ENCODE measurements around the gene PRPF6. TPM values are rescaled to one million over a fixed set of nuclear protein-coding genes. Genes with fewer than 3 reads are reported as not detected.

The PRPF6 gene, protein sequence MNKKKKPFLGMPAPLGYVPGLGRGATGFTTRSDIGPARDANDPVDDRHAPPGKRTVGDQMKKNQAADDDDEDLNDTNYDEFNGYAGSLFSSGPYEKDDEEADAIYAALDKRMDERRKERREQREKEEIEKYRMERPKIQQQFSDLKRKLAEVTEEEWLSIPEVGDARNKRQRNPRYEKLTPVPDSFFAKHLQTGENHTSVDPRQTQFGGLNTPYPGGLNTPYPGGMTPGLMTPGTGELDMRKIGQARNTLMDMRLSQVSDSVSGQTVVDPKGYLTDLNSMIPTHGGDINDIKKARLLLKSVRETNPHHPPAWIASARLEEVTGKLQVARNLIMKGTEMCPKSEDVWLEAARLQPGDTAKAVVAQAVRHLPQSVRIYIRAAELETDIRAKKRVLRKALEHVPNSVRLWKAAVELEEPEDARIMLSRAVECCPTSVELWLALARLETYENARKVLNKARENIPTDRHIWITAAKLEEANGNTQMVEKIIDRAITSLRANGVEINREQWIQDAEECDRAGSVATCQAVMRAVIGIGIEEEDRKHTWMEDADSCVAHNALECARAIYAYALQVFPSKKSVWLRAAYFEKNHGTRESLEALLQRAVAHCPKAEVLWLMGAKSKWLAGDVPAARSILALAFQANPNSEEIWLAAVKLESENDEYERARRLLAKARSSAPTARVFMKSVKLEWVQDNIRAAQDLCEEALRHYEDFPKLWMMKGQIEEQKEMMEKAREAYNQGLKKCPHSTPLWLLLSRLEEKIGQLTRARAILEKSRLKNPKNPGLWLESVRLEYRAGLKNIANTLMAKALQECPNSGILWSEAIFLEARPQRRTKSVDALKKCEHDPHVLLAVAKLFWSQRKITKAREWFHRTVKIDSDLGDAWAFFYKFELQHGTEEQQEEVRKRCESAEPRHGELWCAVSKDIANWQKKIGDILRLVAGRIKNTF
- 52.0 TPM for polyA plus RNA-seq (2013, experiment 1 of 2)
- polyA plus RNA-seq (2013, experiment 2 of 2), result 45.7 TPM

DNA sequence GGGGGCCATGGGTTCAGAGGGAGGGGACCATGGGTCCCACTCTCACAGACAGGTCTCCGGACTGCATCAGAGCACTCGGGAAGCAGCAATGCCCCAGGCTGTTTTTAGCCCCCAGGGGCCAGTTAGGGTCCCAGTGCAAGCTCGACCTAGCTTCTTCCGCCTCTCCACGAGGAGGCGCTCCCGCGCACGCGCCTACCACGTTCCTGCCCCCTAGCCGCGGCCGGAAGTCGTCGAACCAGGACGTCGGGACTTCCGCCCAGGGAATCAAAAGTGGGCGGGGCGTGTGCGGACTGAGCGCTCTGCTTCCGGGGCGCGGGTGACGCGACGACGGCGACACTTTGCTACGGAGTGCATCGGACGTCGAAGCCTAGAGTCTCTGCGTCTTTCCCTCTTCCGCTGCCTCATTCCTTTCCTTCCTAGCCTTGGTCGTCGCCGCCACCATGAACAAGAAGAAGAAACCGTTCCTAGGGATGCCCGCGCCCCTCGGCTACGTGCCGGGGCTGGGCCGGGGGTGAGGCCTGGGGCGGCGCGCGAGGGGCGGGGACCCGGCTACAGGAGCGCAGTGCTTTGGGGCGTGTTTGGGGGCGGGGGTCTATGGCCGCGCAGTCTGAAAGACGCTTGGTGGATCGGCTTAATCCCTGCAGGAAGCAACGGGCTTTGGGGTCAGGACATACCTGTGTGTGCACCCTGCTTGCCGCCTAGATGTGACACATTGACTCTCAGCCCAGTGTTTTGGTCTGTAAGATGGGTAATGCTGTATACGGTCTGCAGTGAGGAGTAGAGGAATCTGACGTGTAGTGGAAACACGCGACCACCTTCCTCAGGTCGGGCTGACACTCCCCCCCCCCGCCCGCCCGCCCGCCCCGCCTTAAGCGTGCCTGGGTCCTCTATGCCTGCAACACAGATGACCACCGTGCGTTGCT, at the start of gene PRPF6:
PRPF6 (plus strand) TSS at position 327 of the 923 bp plus-strand sequence; CDS start at position 441, 114 bp downstream.
- Histone ChIP-seq H3K9me3 (ENCODE audit: control insufficient read depth, low read length) (no peaks in the 10 kb centered on the region), H3K27ac (ENCODE audit: low read depth, low read length, severe bottlenecking) (peak within 1 kb of the TSS; percentile 72), H3K4me3 (ENCODE audit: extremely low read depth, insufficient read depth, low read length, poor library complexity, severe bottlenecking) (peak within 1 kb of the TSS; percentile 64), H3K36me3 (ENCODE audit: control insufficient read depth, insufficient read depth, low read length) (peaks cover 32% of the 10 kb centered on the region), H3K4me1 (ENCODE audit: control insufficient read depth, insufficient read depth, low read length, poor library complexity, severe bottlenecking) (peaks cover 13% of the 10 kb centered on the region)
- 0 to 1% methylated on average over 58 to 64 of the region's 75 CpGs for WGBS, 2 experiments (ENCODE audit: insufficient coverage in 2 of 2)

DNA sequence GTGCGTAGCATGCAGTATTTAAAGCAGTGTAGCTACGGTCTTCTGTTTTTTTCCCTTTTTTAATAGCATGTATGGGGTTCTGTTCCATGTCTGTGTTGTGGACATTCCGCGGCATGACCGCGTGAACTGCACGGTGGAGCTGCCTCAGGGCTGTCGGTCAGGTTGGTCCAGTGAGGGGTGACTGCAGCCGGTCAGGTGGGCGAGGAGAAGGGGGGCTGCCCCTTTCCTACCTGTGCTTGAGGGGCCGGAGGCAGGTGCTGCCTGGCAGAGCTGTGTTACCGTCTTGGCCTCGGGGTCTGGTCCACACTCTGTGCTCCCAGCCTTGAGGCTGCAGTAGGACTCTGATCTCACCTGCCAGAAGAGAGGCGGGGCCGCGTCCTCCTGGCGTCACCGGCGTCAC, 49.2 kb upstream of the PRPF6 start:
- WGBS, 2 experiments (ENCODE audit: insufficient coverage in 2 of 2), result 96 to 98% methylated on average over 14 to 18 of the region's 19 CpGs
- H3K4me1 ChIP-seq (ENCODE audit: control insufficient read depth, insufficient read depth, low read length, poor library complexity, severe bottlenecking), result no peaks in the 10 kb centered on the region
- peaks cover 85% of the 10 kb centered on the region for H3K36me3 ChIP-seq (ENCODE audit: control insufficient read depth, insufficient read depth, low read length)
- no peak overlapping the region for H3K4me3 ChIP-seq (ENCODE audit: extremely low read depth, insufficient read depth, low read length, poor library complexity, severe bottlenecking)
- H3K9me3 ChIP-seq (ENCODE audit: control insufficient read depth, low read length), result no peaks in the 10 kb centered on the region
- no peak overlapping the region for H3K27ac ChIP-seq (ENCODE audit: low read depth, low read length, severe bottlenecking)

DNA sequence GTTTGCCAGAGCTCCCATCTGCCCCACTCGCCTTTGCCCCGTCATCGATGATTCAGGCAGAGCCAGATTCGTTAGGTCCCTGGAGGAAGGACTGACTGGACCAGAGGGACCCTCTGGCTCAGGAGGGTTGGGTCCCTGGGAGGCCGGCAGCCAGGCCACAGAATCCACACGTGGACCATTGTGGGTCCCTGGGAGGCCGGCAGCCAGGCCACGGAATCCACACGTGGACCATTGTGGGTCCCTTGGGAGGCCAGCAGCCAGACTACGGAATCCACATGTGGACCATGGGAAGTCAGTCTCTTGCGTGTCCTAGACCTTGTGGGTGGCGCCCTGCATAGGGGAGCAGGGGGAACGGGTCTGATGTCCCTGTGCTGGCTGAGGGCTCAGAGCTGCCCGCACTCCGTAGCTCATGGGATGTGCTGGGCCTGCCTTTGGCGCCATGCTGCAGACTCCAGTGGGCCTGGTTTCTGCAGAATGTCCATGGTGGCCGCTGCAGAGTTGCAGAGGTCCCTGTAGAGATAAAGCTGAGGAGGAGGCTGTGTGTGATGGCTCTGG, 48.2 kb upstream of the PRPF6 start:
- Histone ChIP-seq H3K27ac (ENCODE audit: low read depth, low read length, severe bottlenecking) (no peak overlapping the region), H3K9me3 (ENCODE audit: control insufficient read depth, low read length) (no peaks in the 10 kb centered on the region), H3K4me3 (ENCODE audit: extremely low read depth, insufficient read depth, low read length, poor library complexity, severe bottlenecking) (no peak overlapping the region), H3K36me3 (ENCODE audit: control insufficient read depth, insufficient read depth, low read length) (peaks cover 86% of the 10 kb centered on the region), H3K4me1 (ENCODE audit: control insufficient read depth, insufficient read depth, low read length, poor library complexity, severe bottlenecking) (no peaks in the 10 kb centered on the region)
- WGBS, 2 experiments (ENCODE audit: insufficient coverage in 2 of 2), result 94 to 96% methylated on average over 13 to 17 of the region's 17 CpGs

DNA sequence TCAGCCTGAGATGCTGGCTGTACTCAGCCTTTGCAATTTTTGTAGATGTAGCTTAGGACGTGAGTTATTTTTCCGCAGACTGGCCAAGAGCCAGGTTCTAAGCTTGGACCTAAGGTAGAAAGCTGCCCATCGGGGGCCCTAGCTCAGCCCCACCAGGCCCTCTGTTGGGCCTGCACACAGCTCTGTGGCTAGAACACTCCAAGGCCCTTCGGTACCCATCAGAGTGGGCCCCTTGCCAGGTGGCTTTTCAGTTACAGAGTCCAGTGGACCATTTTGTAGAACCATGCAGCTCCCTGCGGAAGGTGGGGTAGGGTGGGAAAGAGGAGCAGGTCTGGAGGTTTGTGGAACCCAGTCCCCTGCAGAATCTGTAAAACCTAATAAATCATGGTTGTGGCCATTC, 47.3 kb upstream of the PRPF6 start:
- H3K4me3 ChIP-seq (ENCODE audit: extremely low read depth, insufficient read depth, low read length, poor library complexity, severe bottlenecking), result no peak overlapping the region
- WGBS, 2 experiments (ENCODE audit: insufficient coverage in 2 of 2), result 95 to 100% methylated on average over 3 to 4 of the region's 5 CpGs
- H3K27ac ChIP-seq (ENCODE audit: low read depth, low read length, severe bottlenecking), result no peak overlapping the region
- no peaks in the 10 kb centered on the region for H3K4me1 ChIP-seq (ENCODE audit: control insufficient read depth, insufficient read depth, low read length, poor library complexity, severe bottlenecking)
- H3K9me3 ChIP-seq (ENCODE audit: control insufficient read depth, low read length), result no peaks in the 10 kb centered on the region
- peaks cover 86% of the 10 kb centered on the region for H3K36me3 ChIP-seq (ENCODE audit: control insufficient read depth, insufficient read depth, low read length)

DNA sequence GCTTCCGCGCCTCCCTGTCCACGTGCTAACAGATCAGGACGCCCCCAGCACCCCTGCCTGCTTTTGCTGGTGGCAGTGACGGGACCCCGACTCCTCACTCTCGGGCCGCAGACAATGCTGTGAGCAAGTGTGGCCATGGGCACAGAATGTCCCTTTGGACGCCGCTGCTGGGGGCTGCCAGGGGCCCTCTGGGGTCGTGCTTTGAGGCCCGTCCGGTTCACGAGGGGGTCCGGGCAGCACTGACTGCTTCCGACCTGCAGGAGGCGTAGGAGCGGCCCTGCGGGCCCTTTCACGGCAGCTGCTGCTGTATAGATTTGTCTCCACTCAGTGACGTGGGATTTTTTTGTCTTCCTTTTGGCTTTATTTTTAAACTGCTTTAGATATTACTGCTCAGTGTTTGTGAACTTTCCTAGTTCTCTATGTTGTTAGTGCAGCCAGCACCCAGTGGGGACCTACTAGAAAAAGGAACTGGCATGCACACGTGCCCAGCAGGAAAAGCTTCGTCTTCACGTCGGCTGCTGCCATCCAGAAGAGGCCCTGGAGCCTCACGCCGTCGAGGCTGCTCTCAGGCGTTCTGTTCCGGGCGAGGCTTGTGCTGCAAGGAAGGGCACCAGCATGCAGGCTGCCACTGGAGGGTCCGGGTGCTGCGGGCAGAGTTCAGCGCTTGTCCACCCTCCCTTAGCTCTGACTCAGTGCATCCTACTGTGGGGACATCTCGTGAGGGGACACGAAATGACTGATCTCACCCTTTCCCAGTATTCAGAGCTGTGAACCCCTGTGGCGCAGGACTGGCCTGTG, 46.5 kb upstream of the PRPF6 start:
- no peaks in the 10 kb centered on the region for H3K4me1 ChIP-seq (ENCODE audit: control insufficient read depth, insufficient read depth, low read length, poor library complexity, severe bottlenecking)
- no peak overlapping the region for H3K4me3 ChIP-seq (ENCODE audit: extremely low read depth, insufficient read depth, low read length, poor library complexity, severe bottlenecking)
- 87 to 91% methylated on average over 27 to 34 of the region's 37 CpGs for WGBS, 2 experiments (ENCODE audit: insufficient coverage in 2 of 2)
- H3K9me3 ChIP-seq (ENCODE audit: control insufficient read depth, low read length), result no peaks in the 10 kb centered on the region
- H3K36me3 ChIP-seq (ENCODE audit: control insufficient read depth, insufficient read depth, low read length), result peaks cover 83% of the 10 kb centered on the region
- H3K27ac ChIP-seq (ENCODE audit: low read depth, low read length, severe bottlenecking), result no peak overlapping the region

DNA sequence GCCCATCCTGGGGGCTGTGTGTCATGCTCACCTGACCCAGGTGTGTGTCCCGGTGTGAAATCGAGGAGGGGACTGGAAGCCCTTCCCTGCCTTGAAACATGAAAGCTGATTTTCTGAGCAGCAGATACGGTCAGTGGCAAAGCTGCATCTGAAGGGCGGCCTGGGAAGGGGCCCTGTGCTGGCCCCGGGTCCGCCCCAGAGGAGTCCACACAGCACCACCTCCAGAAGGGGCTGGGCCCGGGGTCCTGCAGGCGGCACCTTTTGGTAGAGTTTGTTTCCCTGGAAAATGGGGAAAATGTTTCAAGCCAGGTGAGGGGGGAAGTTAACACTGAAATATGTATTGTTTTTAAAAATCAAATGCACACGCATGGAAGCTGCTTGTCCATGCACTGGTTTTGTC, 45.5 kb upstream of the PRPF6 start:
- H3K36me3 ChIP-seq (ENCODE audit: control insufficient read depth, insufficient read depth, low read length), result peaks cover 85% of the 10 kb centered on the region
- H3K4me1 ChIP-seq (ENCODE audit: control insufficient read depth, insufficient read depth, low read length, poor library complexity, severe bottlenecking), result no peaks in the 10 kb centered on the region
- H3K4me3 ChIP-seq (ENCODE audit: extremely low read depth, insufficient read depth, low read length, poor library complexity, severe bottlenecking), result no peak overlapping the region
- 97 to 99% methylated on average over 9 of the region's 9 CpGs for WGBS, 2 experiments (ENCODE audit: insufficient coverage in 2 of 2)
- H3K27ac ChIP-seq (ENCODE audit: low read depth, low read length, severe bottlenecking), result no peak overlapping the region
- no peaks in the 10 kb centered on the region for H3K9me3 ChIP-seq (ENCODE audit: control insufficient read depth, low read length)

DNA sequence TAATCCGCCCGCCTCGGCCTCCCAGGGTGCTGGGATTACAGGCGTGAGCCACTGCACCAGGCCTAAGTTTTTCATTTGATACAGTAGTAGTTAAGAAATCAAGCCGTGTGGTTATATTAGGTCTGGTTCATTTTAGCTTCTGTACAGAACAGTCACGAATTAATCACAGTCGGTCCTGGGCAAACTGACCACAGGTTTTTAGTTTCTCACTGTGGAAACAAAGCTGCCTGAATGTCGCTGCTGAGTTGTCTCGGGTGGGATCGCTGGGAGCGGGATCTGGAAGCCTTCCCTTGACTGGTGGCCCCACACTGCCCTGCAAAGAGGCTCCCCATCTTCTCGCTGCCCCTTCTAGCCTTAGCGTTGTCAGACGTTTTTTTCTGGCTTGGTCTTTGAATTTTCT, 43.3 kb upstream of the PRPF6 start:
- Histone ChIP-seq H3K27ac (ENCODE audit: low read depth, low read length, severe bottlenecking) (no peak overlapping the region), H3K4me1 (ENCODE audit: control insufficient read depth, insufficient read depth, low read length, poor library complexity, severe bottlenecking) (no peaks in the 10 kb centered on the region), H3K36me3 (ENCODE audit: control insufficient read depth, insufficient read depth, low read length) (peaks cover 73% of the 10 kb centered on the region), H3K9me3 (ENCODE audit: control insufficient read depth, low read length) (no peaks in the 10 kb centered on the region), H3K4me3 (ENCODE audit: extremely low read depth, insufficient read depth, low read length, poor library complexity, severe bottlenecking) (no peak overlapping the region)
- 93 to 99% methylated on average over 11 to 14 of the region's 14 CpGs for WGBS, 2 experiments (ENCODE audit: insufficient coverage in 2 of 2)

DNA sequence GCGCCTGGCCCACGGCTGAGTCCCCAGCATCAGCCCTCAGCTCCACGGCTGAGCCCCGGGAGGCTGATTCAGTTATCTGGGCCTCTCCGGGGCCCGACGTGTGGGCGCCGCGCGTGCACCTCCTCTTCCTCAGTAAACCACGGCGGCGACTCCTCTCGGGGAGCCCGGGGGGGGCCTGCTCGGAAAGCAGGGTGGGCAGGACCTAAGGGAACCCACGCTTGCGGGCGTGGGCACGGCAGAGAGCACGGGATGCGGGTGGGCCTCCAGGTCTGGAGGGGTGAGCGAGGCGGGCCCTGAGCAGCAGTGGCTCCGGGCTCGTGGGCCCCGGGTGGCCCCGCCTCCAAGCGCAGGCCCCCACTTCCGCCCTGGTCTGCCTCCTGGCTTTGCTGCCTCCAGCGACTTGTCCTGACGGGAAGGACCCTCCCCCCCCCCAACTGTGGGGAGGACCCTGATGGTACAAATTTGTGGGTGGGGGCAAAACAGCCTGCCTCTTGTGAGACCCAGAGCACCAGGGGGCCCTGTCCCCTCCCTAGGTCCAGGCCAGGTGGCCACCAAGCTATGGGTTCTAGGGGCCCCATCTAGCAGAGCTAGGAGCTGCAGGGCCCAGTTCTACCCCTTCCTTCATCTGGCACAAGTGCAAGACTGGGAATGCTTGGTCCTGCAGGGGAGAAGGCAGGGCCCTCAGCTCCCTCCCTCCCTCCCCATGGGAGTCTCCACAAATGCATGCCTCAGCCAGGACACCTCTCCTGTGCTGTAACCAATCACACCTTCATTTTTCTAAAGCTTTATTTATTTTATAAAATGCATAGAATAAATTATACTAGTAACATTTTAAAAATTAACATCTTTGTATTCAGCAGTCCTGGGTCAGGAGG, 41.6 kb upstream of the PRPF6 start:
- H3K36me3 ChIP-seq (ENCODE audit: control insufficient read depth, insufficient read depth, low read length), result peaks cover 74% of the 10 kb centered on the region
- no peaks in the 10 kb centered on the region for H3K9me3 ChIP-seq (ENCODE audit: control insufficient read depth, low read length)
- WGBS, 2 experiments (ENCODE audit: insufficient coverage in 2 of 2), result 98 to 99% methylated on average over 25 to 26 of the region's 33 CpGs
- H3K4me1 ChIP-seq (ENCODE audit: control insufficient read depth, insufficient read depth, low read length, poor library complexity, severe bottlenecking), result peaks cover 4% of the 10 kb centered on the region
- H3K27ac ChIP-seq (ENCODE audit: low read depth, low read length, severe bottlenecking), result no peak overlapping the region
- no peak overlapping the region for H3K4me3 ChIP-seq (ENCODE audit: extremely low read depth, insufficient read depth, low read length, poor library complexity, severe bottlenecking)

DNA sequence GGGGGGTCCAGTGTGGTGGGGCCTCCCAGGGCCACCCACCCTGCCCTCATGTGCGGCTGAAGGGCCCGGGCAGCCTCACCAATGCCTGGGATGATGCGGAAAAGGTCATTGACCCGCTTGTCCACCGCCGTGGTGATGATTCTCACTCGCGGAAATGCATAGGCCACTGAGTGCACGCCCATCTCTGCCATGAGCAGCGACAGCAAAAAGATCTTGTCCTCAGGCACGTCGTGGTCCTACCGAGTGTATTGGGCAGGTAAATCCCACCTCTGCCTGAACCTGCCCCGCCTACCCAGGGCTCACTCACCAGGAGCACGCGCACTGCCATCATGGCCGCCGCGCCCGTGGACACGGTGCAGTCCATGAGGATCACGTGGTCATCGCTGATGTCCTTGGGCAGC, 40.9 kb upstream of the PRPF6 start:
- H3K27ac ChIP-seq (ENCODE audit: low read depth, low read length, severe bottlenecking), result no peak overlapping the region
- peaks cover 74% of the 10 kb centered on the region for H3K36me3 ChIP-seq (ENCODE audit: control insufficient read depth, insufficient read depth, low read length)
- H3K9me3 ChIP-seq (ENCODE audit: control insufficient read depth, low read length), result no peaks in the 10 kb centered on the region
- 97 to 98% methylated on average over 23 of the region's 23 CpGs for WGBS, 2 experiments (ENCODE audit: insufficient coverage in 2 of 2)
- no peak overlapping the region for H3K4me3 ChIP-seq (ENCODE audit: extremely low read depth, insufficient read depth, low read length, poor library complexity, severe bottlenecking)
- peaks cover 4% of the 10 kb centered on the region for H3K4me1 ChIP-seq (ENCODE audit: control insufficient read depth, insufficient read depth, low read length, poor library complexity, severe bottlenecking)

Measured in mesodermal cell (in vitro differentiated cells).